ENCODE measurements around the gene RPN1.
A peak's percentile ranks its signal among the peaks of the same experiment; 100 is the strongest.
"Not testable (repeated sequence)": the region's sequence is repeated elsewhere in the genome, so short reads cannot be mapped to it uniquely, and the experiment has no call there.

RPN1 gene

GRCh38 chr3:128653383-128653992 lies 2.9 kb upstream of the RPN1 start:
- DNase-seq (ENCODE audit: low read depth, low spot score): not testable (repeated sequence)

GRCh38 chr3:128648940-128649663 lies 1.5 kb downstream of the RPN1 start:
- no peak for DNase-seq (ENCODE audit: low read depth, low spot score)

GRCh38 chr3:128648402-128648801 lies 2.2 kb downstream of the RPN1 start:
- no peak for DNase-seq (ENCODE audit: low read depth, low spot score)

- DNase-seq (ENCODE audit: low read depth, low spot score): no peak
Measured at GRCh38 chr3:128647307-128647706, 3.3 kb downstream of the RPN1 start.

- DNase-seq (ENCODE audit: low read depth, low spot score): no peak
Measured at GRCh38 chr3:128634075-128634611, 16.5 kb downstream of the RPN1 start.

- DNase-seq (ENCODE audit: low read depth, low spot score): no peak
Measured at GRCh38 chr3:128632301-128632700, 18.3 kb downstream of the RPN1 start.

GRCh38 chr3:128629936-128630335 lies 20.7 kb downstream of the RPN1 start:
- no peak for DNase-seq (ENCODE audit: low read depth, low spot score)

- no peak for DNase-seq (ENCODE audit: low read depth, low spot score)
Measured at GRCh38 chr3:128625409-128625945, 25.1 kb downstream of the RPN1 start.

GRCh38 chr3:128624526-128625138 lies 26.0 kb downstream of the RPN1 start:
- no peak for DNase-seq (ENCODE audit: low read depth, low spot score)

GRCh38 chr3:128623762-128624176 lies 26.8 kb downstream of the RPN1 start:
- no peak for DNase-seq (ENCODE audit: low read depth, low spot score)

- no peak for DNase-seq (ENCODE audit: low read depth, low spot score)
Measured at GRCh38 chr3:128621931-128622330, 28.7 kb downstream of the RPN1 start.

- DNase-seq (ENCODE audit: low read depth, low spot score): no peak
Measured at GRCh38 chr3:128621234-128621633, 29.4 kb downstream of the RPN1 start.

- DNase-seq (ENCODE audit: low read depth, low spot score): no peak
Measured at GRCh38 chr3:128620268-128620691, 30.3 kb downstream of the RPN1 start.

GRCh38 chr3:128619146-128619890 lies 31.3 kb downstream of the RPN1 start:
- DNase-seq (ENCODE audit: low read depth, low spot score): no peak

- no peak for DNase-seq (ENCODE audit: low read depth, low spot score)
Measured at GRCh38 chr3:128618398-128618726, 32.3 kb downstream of the RPN1 start.

- DNase-seq (ENCODE audit: low read depth, low spot score): peak; percentile 98
Measured at GRCh38 chr3:128617557-128618397, 32.8 kb downstream of the RPN1 start.

GRCh38 chr3:128617270-128617556 lies 33.4 kb downstream of the RPN1 start:
- DNase-seq (ENCODE audit: low read depth, low spot score): no peak

- DNase-seq (ENCODE audit: low read depth, low spot score): no peak
Measured at GRCh38 chr3:128616516-128617269, 33.9 kb downstream of the RPN1 start.

- no peak for DNase-seq (ENCODE audit: low read depth, low spot score)
Measured at GRCh38 chr3:128614076-128614475, 36.5 kb downstream of the RPN1 start.

GRCh38 chr3:128613083-128613829 lies 37.4 kb downstream of the RPN1 start:
- no peak for DNase-seq (ENCODE audit: low read depth, low spot score)

Measured in activated naive CD8-positive, alpha-beta T cell treated with anti-CD3 and anti-CD28 coated beads, Interleukin-2, amount 50 U/mL, for 16 hours (primary cell).